Inflammatory macrophage treated with lipopolysaccharide for 4 hours (primary cell): ENCODE data around the gene HNRNPM.

ENCODE experiments used
- DNase-seq: peaks from one replicate; pipeline ENCODE4 v3.0.0-alpha.2; 2020

Gene HNRNPM

GRCh38 chr19:8461376-8461775 lies 16.6 kb downstream of the HNRNPM start:
- DNase-seq = no peak

- no peak for DNase-seq
These were observed 17.1 kb downstream of the HNRNPM start for GRCh38 chr19:8461891-8462290.

GRCh38 chr19:8462571-8462970 lies 17.8 kb downstream of the HNRNPM start:
- no peak for DNase-seq

- DNase-seq = no peak
These were observed 18.6 kb downstream of the HNRNPM start for GRCh38 chr19:8463365-8463764.

GRCh38 chr19:8466018-8466417 lies 21.2 kb downstream of the HNRNPM start:
- DNase-seq = no peak

- DNase-seq = no peak
These were observed 23.3 kb downstream of the HNRNPM start for GRCh38 chr19:8468124-8468523.

GRCh38 chr19:8468761-8469373 lies 24.1 kb downstream of the HNRNPM start:
- DNase-seq = peak; percentile 9

GRCh38 chr19:8469613-8470368 lies 25.0 kb downstream of the HNRNPM start:
- DNase-seq = no peak

GRCh38 chr19:8473648-8474476 lies 29.1 kb downstream of the HNRNPM start:
- DNase-seq = peak; percentile 70

- DNase-seq = no peak
These were observed 30.2 kb downstream of the HNRNPM start for GRCh38 chr19:8475005-8475404.

GRCh38 chr19:8476524-8476923 lies 31.7 kb downstream of the HNRNPM start:
- DNase-seq = no peak

GRCh38 chr19:8477889-8478288 lies 33.1 kb downstream of the HNRNPM start:
- no peak for DNase-seq

GRCh38 chr19:8478598-8478997 lies 33.8 kb downstream of the HNRNPM start:
- no peak for DNase-seq

GRCh38 chr19:8481201-8481600 lies 36.4 kb downstream of the HNRNPM start:
- no peak for DNase-seq

- no peak for DNase-seq
These were observed 36.8 kb downstream of the HNRNPM start for GRCh38 chr19:8481616-8482015.

- DNase-seq = no peak
These were observed 37.9 kb downstream of the HNRNPM start for GRCh38 chr19:8482696-8483095.

- no peak for DNase-seq
These were observed 38.4 kb downstream of the HNRNPM start for GRCh38 chr19:8483165-8483564.

GRCh38 chr19:8484331-8484894 lies 39.6 kb downstream of the HNRNPM start:
- DNase-seq = peak; percentile 90

GRCh38 chr19:8485561-8486371 lies 41.0 kb downstream of the HNRNPM start:
- no peak for DNase-seq

- no peak for DNase-seq
These were observed 41.9 kb downstream of the HNRNPM start for GRCh38 chr19:8486661-8487136.

- peak; percentile 96 for DNase-seq
These were observed 42.5 kb downstream of the HNRNPM start for GRCh38 chr19:8487137-8487851.

GRCh38 chr19:8488365-8488764 lies 43.6 kb downstream of the HNRNPM start:
- DNase-seq = peak; percentile 20
